HUES48 (cell line): ENCODE results near the gene CCNJ.

Experiments used
- H3K27ac ChIP-seq: one replicate; pipeline ENCODE4 v1.7.0; 2013; ENCODE audit warnings: low read depth, low read length, inconsistent platforms
- H3K27me3 ChIP-seq: 2 replicates; pipeline ENCODE4 v1.6.1; 2013; ENCODE audit warnings: mild to moderate bottlenecking, low read length; ENCODE audit not compliant: control insufficient read depth, insufficient read depth
- H3K36me3 ChIP-seq: 2 replicates; pipeline ENCODE4 v1.6.1; 2013; ENCODE audit warnings: low read length; ENCODE audit not compliant: control insufficient read depth, insufficient read depth
- H3K4me1 ChIP-seq: 2 replicates; pipeline ENCODE4 v1.6.1; 2013; ENCODE audit warnings: mild to moderate bottlenecking, low read length; ENCODE audit not compliant: control insufficient read depth, insufficient read depth
- H3K4me3 ChIP-seq: 2 replicates; pipeline ENCODE4 v1.5.1; 2013; ENCODE audit warnings: mild to moderate bottlenecking, low read depth, low read length
- H3K9ac ChIP-seq: 2 replicates; pipeline ENCODE4 v1.6.1; 2013; ENCODE audit warnings: mild to moderate bottlenecking, low read depth, low read length, moderate library complexity
- H3K9me3 ChIP-seq: 2 replicates; pipeline ENCODE4 v1.6.1; 2013; ENCODE audit warnings: low read length; ENCODE audit not compliant: control insufficient read depth, insufficient read depth

CCNJ gene

GRCh38 chr10:96092999-96093767 is 49.8 kb downstream of the CCNJ start:
- no peak overlapping the region for H3K4me3 ChIP-seq
- peaks cover 4% of the 10 kb centered on the region; the same call in 1 of the 2 replicates for H3K27me3 ChIP-seq
- no peak overlapping the region for H3K9ac ChIP-seq
- H3K4me1 ChIP-seq: no peaks in the 10 kb centered on the region
- no peak overlapping the region for H3K27ac ChIP-seq
- H3K9me3 ChIP-seq: no peaks in the 10 kb centered on the region
- no peaks in the 10 kb centered on the region for H3K36me3 ChIP-seq

GRCh38 chr10:96093948-96094347 is 50.6 kb downstream of the CCNJ start:
- Histone ChIP-seq H3K9ac (no peak overlapping the region), H3K36me3 (no peaks in the 10 kb centered on the region), H3K4me3 (no peak overlapping the region), H3K4me1 (no peaks in the 10 kb centered on the region), H3K27ac (no peak overlapping the region), H3K9me3 (no peaks in the 10 kb centered on the region), H3K27me3 (peaks cover 4% of the 10 kb centered on the region; the same call in 1 of the 2 replicates)

GRCh38 chr10:96096958-96097357 is 53.6 kb downstream of the CCNJ start:
- Histone ChIP-seq H3K27me3 (peaks cover 4% of the 10 kb centered on the region; the same call in 1 of the 2 replicates), H3K9ac (no peak overlapping the region), H3K4me1 (no peaks in the 10 kb centered on the region), H3K4me3 (no peak overlapping the region), H3K27ac (no peak overlapping the region), H3K36me3 (no peaks in the 10 kb centered on the region), H3K9me3 (no peaks in the 10 kb centered on the region)

- H3K27me3 ChIP-seq: no peaks in the 10 kb centered on the region; the same call in 1 of the 2 replicates
- H3K36me3 ChIP-seq: no peaks in the 10 kb centered on the region
- H3K9me3 ChIP-seq: no peaks in the 10 kb centered on the region
- H3K4me1 ChIP-seq: no peaks in the 10 kb centered on the region
- no peak overlapping the region for H3K9ac ChIP-seq
- H3K4me3 ChIP-seq: no peak overlapping the region
- no peak overlapping the region for H3K27ac ChIP-seq
Measured at GRCh38 chr10:96097865-96098264, 54.5 kb downstream of the CCNJ start.

GRCh38 chr10:96107623-96108038 is 64.2 kb downstream of the CCNJ start:
- Histone ChIP-seq H3K27ac (no peak overlapping the region), H3K4me3 (no peak overlapping the region), H3K9ac (no peak overlapping the region), H3K4me1 (no peaks in the 10 kb centered on the region), H3K9me3 (no peaks in the 10 kb centered on the region), H3K36me3 (no peaks in the 10 kb centered on the region), H3K27me3 (no peaks in the 10 kb centered on the region)
